Hepatocyte (in vitro differentiated cells): ENCODE measurements around the gene BBX.

Experiments used
- EZH2 ChIP-seq: fragments of 200-600 bp; sonication (generic); IDR thresholded peaks from 2 replicates; pipeline ENCODE4 v1.6.1; 2016; ENCODE audit warnings: antibody characterized with exemption, mild to moderate bottlenecking, borderline replicate concordance
- TF ChIP-seq, protein P1 (sequence below): fragments of 200-600 bp; sonication (generic); IDR thresholded peaks from 2 replicates; pipeline ENCODE4 v1.5.1; 2016; ENCODE audit warnings: antibody characterized with exemption, mild to moderate bottlenecking; ENCODE audit not compliant: poor library complexity

DNA sequence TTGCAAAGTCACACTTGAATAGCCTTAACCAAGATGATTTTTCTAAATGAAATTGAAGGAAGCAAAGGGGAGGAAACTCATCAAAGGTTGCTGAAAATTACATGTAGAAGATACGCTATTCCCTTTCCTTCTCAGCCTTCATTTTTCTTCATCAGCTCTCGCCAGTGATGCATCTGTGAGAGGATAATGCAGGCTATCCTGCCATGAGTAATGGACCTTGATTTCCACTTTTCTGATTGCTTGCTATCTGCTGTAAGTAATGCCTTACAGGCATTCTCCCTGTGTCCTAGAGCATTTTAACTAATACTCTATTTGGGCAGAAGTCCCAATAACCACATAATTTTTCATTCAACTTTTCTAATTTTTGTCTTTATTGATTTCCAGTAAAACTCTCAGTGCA is 162.6 kb downstream of the BBX start:
- TF ChIP-seq, protein P1, sequence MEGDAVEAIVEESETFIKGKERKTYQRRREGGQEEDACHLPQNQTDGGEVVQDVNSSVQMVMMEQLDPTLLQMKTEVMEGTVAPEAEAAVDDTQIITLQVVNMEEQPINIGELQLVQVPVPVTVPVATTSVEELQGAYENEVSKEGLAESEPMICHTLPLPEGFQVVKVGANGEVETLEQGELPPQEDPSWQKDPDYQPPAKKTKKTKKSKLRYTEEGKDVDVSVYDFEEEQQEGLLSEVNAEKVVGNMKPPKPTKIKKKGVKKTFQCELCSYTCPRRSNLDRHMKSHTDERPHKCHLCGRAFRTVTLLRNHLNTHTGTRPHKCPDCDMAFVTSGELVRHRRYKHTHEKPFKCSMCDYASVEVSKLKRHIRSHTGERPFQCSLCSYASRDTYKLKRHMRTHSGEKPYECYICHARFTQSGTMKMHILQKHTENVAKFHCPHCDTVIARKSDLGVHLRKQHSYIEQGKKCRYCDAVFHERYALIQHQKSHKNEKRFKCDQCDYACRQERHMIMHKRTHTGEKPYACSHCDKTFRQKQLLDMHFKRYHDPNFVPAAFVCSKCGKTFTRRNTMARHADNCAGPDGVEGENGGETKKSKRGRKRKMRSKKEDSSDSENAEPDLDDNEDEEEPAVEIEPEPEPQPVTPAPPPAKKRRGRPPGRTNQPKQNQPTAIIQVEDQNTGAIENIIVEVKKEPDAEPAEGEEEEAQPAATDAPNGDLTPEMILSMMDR: no peak
- no peak for TF ChIP-seq EZH2
